Mesenchymal stem cell (in vitro differentiated cells and primary cell): Measurements from ENCODE around the gene KRTAP4-6.
A peak's percentile ranks its signal among the peaks of the same experiment; 100 is the strongest.
"Not testable (repeated sequence)": the region's sequence is repeated elsewhere in the genome, so short reads cannot be mapped to it uniquely, and the experiment has no call there.

Source experiments
- DNase-seq: peaks from one replicate; pipeline ENCODE4 v3.0.0-alpha.2; 2013
- H2AFZ ChIP-seq: one replicate; pipeline ENCODE4 v1.6.1; 2013; ENCODE audit warnings: low read depth, mild to moderate bottlenecking, control low read depth, inconsistent platforms, low read length, moderate library complexity
- H2AK5ac ChIP-seq: 2 replicates; pipeline ENCODE4 v1.6.1; 2013; ENCODE audit warnings: low read length, moderate library complexity, mild to moderate bottlenecking, inconsistent platforms; ENCODE audit not compliant: severe bottlenecking
- H2BK120ac ChIP-seq: one replicate; pipeline ENCODE4 v1.6.1; 2013; ENCODE audit warnings: low read depth, mild to moderate bottlenecking, inconsistent platforms, low read length, moderate library complexity
- H2BK12ac ChIP-seq, 2 experiments: one replicate each; pipeline ENCODE4 v1.6.1; 2013; ENCODE audit warnings: inconsistent platforms in 2 of 2, low read length in 2 of 2, mild to moderate bottlenecking in 2 of 2, moderate library complexity in 2 of 2, control low read depth in 1 of 2
- H2BK15ac ChIP-seq: one replicate; pipeline ENCODE4 v1.6.1; 2013; ENCODE audit warnings: mild to moderate bottlenecking, low read depth, inconsistent platforms; ENCODE audit not compliant: poor library complexity, severe bottlenecking
- H2BK5ac ChIP-seq: 2 replicates; pipeline ENCODE4 v1.6.1; 2013; ENCODE audit warnings: low read depth, mild to moderate bottlenecking, low read length, control low read depth, inconsistent platforms; ENCODE audit not compliant: poor library complexity, severe bottlenecking
- H3K14ac ChIP-seq, 2 experiments: one replicate each; pipeline ENCODE4 v1.6.1; 2013; ENCODE audit warnings: inconsistent platforms in 2 of 2, low read length in 2 of 2, control low read depth in 1 of 2, mild to moderate bottlenecking in 1 of 2, moderate library complexity in 1 of 2
- H3K18ac ChIP-seq, 2 experiments: one replicate each; pipeline ENCODE4 v1.6.1; 2013; ENCODE audit warnings: inconsistent platforms in 2 of 2, low read length in 2 of 2, control low read depth in 1 of 2, low read depth in 1 of 2, mild to moderate bottlenecking in 1 of 2
- H3K23ac ChIP-seq, 2 experiments: one replicate each; pipeline ENCODE4 v1.6.1; 2013; ENCODE audit warnings: inconsistent platforms in 2 of 2, low read length in 2 of 2, mild to moderate bottlenecking in 2 of 2, moderate library complexity in 2 of 2, control low read depth in 1 of 2
- H3K27ac ChIP-seq: 2 replicates; pipeline ENCODE4 v1.5.1; 2013; ENCODE audit warnings: mild to moderate bottlenecking, moderate library complexity, low read length, control low read depth, inconsistent platforms; ENCODE audit not compliant: poor library complexity, severe bottlenecking
- H3K27me3 ChIP-seq, 2 experiments: 2 replicates each; pipeline versions ENCODE4 v1.6.1 to v1.7.0; 2013; ENCODE audit warnings: low read length in 2 of 2, mild to moderate bottlenecking in 2 of 2, moderate library complexity in 2 of 2, control low read depth in 1 of 2, inconsistent platforms in 1 of 2; ENCODE audit not compliant: control insufficient read depth in 1 of 2, insufficient read depth in 1 of 2
- H3K36me3 ChIP-seq, 2 experiments: 2 replicates each; pipeline versions ENCODE4 v1.6.1 to v1.7.0; 2013; ENCODE audit warnings: low read length in 2 of 2, control low read depth in 1 of 2, inconsistent platforms in 1 of 2, low read depth in 1 of 2, mild to moderate bottlenecking in 1 of 2; ENCODE audit not compliant: insufficient read depth in 2 of 2, control insufficient read depth in 1 of 2
- H3K4ac ChIP-seq, 2 experiments: one replicate each; pipeline ENCODE4 v1.6.1; 2013; ENCODE audit warnings: inconsistent platforms in 2 of 2, low read length in 2 of 2, mild to moderate bottlenecking in 2 of 2, moderate library complexity in 2 of 2, control low read depth in 1 of 2, low read depth in 1 of 2
- H3K4me1 ChIP-seq: 2 replicates; pipeline ENCODE4 v1.6.1; 2013; ENCODE audit warnings: low read depth, low read length, control low read depth; ENCODE audit not compliant: control insufficient read depth, insufficient read depth
- H3K4me2 ChIP-seq: 2 replicates; pipeline ENCODE4 v1.6.1; 2013; ENCODE audit warnings: low read length, mild to moderate bottlenecking, inconsistent platforms; ENCODE audit not compliant: poor library complexity, severe bottlenecking
- H3K4me3 ChIP-seq, 2 experiments: 2 replicates each; pipeline versions ENCODE4 v1.5.1 to v1.7.0; 2013; ENCODE audit warnings: low read length in 2 of 2, mild to moderate bottlenecking in 2 of 2, control low read depth in 1 of 2, low read depth in 1 of 2; ENCODE audit not compliant: insufficient read depth in 1 of 2
- H3K79me1 ChIP-seq: replicated peaks from 2 replicates; pipeline ENCODE4 v1.6.1; 2013; ENCODE audit warnings: mild to moderate bottlenecking, control low read depth, low read length, inconsistent platforms; ENCODE audit not compliant: poor library complexity, severe bottlenecking
- H3K9ac ChIP-seq: 2 replicates; pipeline ENCODE4 v1.7.0; 2013; ENCODE audit warnings: mild to moderate bottlenecking, low read length, moderate library complexity
- H3K9me3 ChIP-seq: 2 replicates; pipeline ENCODE4 v1.7.0; 2013; ENCODE audit warnings: mild to moderate bottlenecking, low read length; ENCODE audit not compliant: control insufficient read depth
- H4K8ac ChIP-seq: one replicate; pipeline ENCODE4 v1.6.1; 2013; ENCODE audit warnings: inconsistent platforms, mild to moderate bottlenecking, low read length, moderate library complexity
- H4K91ac ChIP-seq: one replicate; pipeline ENCODE4 v1.6.1; 2013; ENCODE audit warnings: mild to moderate bottlenecking, low read length, inconsistent platforms
- WGBS: methylation state at CpG from one replicate; pipeline ENCODE4 v1.1.7; 2013; ENCODE audit warnings: mixed read lengths; 5-methylcytosine and 5-hydroxymethylcytosine counted together

Gene KRTAP4-6

GRCh38 chr17:41099682-41100480 lies 40.5 kb downstream of the KRTAP4-6 start:
- H3K4me3 ChIP-seq, H2BK12ac ChIP-seq, H3K9ac ChIP-seq, H2AFZ ChIP-seq, H3K23ac ChIP-seq, H4K8ac ChIP-seq, H2BK15ac ChIP-seq, H3K4me2 ChIP-seq, H3K27me3 ChIP-seq, H2BK120ac ChIP-seq, H3K36me3 ChIP-seq, H3K4ac ChIP-seq, H3K9me3 ChIP-seq, H3K79me1 ChIP-seq, H4K91ac ChIP-seq, H3K14ac ChIP-seq, H3K18ac ChIP-seq: not testable (repeated sequence)
- DNase-seq = peak; percentile 45
- peak overlapping the region; percentile 31 for H2BK5ac ChIP-seq
- WGBS = 82% methylated on average over 6 of the region's 7 CpGs
- H2AK5ac ChIP-seq = peak overlapping the region; percentile 97
- H3K27ac ChIP-seq = peak overlapping the region; percentile 51
- H3K4me1 ChIP-seq = peaks cover 13% of the 10 kb centered on the region

GRCh38 chr17:41098481-41098880 lies 41.9 kb downstream of the KRTAP4-6 start:
- H3K27ac ChIP-seq = peak overlapping the region; percentile 66
- no peak overlapping the region for H2AK5ac ChIP-seq
- WGBS = 66% methylated on average over 5 of the region's 6 CpGs

GRCh38 chr17:41098042-41098441 lies 42.3 kb downstream of the KRTAP4-6 start, which contains the start of gene KRTAP4-8:
KRTAP4-8 (minus strand) TSS chr17:41098142; CDS start chr17:41098084, 58 bp downstream.
- H3K36me3 ChIP-seq = no peaks in the 10 kb centered on the region
- H3K4me3 ChIP-seq = no peak within 1 kb of the TSS
- H2AK5ac ChIP-seq = peak within 1 kb of the TSS; percentile 65
- H4K8ac ChIP-seq = no peak within 1 kb of the TSS
- H2BK12ac ChIP-seq = no peak within 1 kb of the TSS
- DNase-seq = no peak
- H3K9me3 ChIP-seq = no peaks in the 10 kb centered on the region
- no peak within 1 kb of the TSS for H2AFZ ChIP-seq
- no peak within 1 kb of the TSS for H3K9ac ChIP-seq
- no peaks in the 10 kb centered on the region for H3K27me3 ChIP-seq
- H3K27ac ChIP-seq = peak within 1 kb of the TSS; percentile 66
- no peak within 1 kb of the TSS for H2BK120ac ChIP-seq
- H3K4me1 ChIP-seq = peaks cover 13% of the 10 kb centered on the region
- H2BK15ac ChIP-seq = no peak within 1 kb of the TSS
- no peak within 1 kb of the TSS for H3K18ac ChIP-seq
- H3K23ac ChIP-seq = no peak within 1 kb of the TSS
- H2BK5ac ChIP-seq = peak within 1 kb of the TSS; percentile 62
- no peak within 1 kb of the TSS for H3K4ac ChIP-seq
- no peaks in the 10 kb centered on the region for H3K79me1 ChIP-seq
- H3K14ac ChIP-seq = no peak within 1 kb of the TSS
- H4K91ac ChIP-seq = no peak within 1 kb of the TSS
- 100% methylated on average over 1 of the region's 4 CpGs for WGBS
- no peak within 1 kb of the TSS for H3K4me2 ChIP-seq

More at GRCh38 chr17:41098481-41098880, 41.9 kb downstream of the KRTAP4-6 start:
- DNase-seq = no peak
- Histone ChIP-seq H3K27me3 (no peaks in the 10 kb centered on the region), H3K4me3 (no peak overlapping the region), H3K4me2 (no peak overlapping the region), H3K79me1 (no peaks in the 10 kb centered on the region), H4K8ac (no peak overlapping the region), H2BK120ac (no peak overlapping the region), H2AFZ (no peak overlapping the region), H2BK15ac (no peak overlapping the region), H2BK5ac (no peak overlapping the region), H3K9me3 (no peaks in the 10 kb centered on the region), H2BK12ac (no peak overlapping the region), H3K4me1 (peaks cover 13% of the 10 kb centered on the region), H3K36me3 (no peaks in the 10 kb centered on the region), H3K9ac (no peak overlapping the region), H3K4ac (no peak overlapping the region), H3K23ac (no peak overlapping the region), H4K91ac (no peak overlapping the region), H3K18ac (no peak overlapping the region), H3K14ac (no peak overlapping the region)

GRCh38 chr17:41096055-41096454 lies 44.3 kb downstream of the KRTAP4-6 start:
- no peak overlapping the region for H3K14ac ChIP-seq
- no peak overlapping the region for H2BK12ac ChIP-seq
- WGBS = 99% methylated on average over 7 of the region's 7 CpGs
- H3K79me1 ChIP-seq = no peaks in the 10 kb centered on the region
- H2BK120ac ChIP-seq = no peak overlapping the region
- no peaks in the 10 kb centered on the region for H3K27me3 ChIP-seq
- no peak overlapping the region for H3K9ac ChIP-seq
- no peak overlapping the region for H4K91ac ChIP-seq
- no peak overlapping the region for H3K4ac ChIP-seq
- no peak overlapping the region for H3K18ac ChIP-seq
- H3K4me3 ChIP-seq = no peak overlapping the region
- H4K8ac ChIP-seq = no peak overlapping the region
- no peak overlapping the region for H2AFZ ChIP-seq
- no peak overlapping the region for H3K27ac ChIP-seq
- H2BK15ac ChIP-seq = no peak overlapping the region
- DNase-seq = no peak
- no peaks in the 10 kb centered on the region for H3K9me3 ChIP-seq
- H3K4me1 ChIP-seq = peaks cover 9% of the 10 kb centered on the region
- no peak overlapping the region for H2BK5ac ChIP-seq
- H3K36me3 ChIP-seq = no peaks in the 10 kb centered on the region
- H3K23ac ChIP-seq = no peak overlapping the region
- H3K4me2 ChIP-seq = no peak overlapping the region
- H2AK5ac ChIP-seq = no peak overlapping the region
